GM18511 (cell line): Measurements from ENCODE around the gene TRPV2.

ENCODE experiments used
- ATAC-seq: cut with Tn5 transposase; IDR thresholded peaks from one replicate; pipeline ENCODE4 v1.9.1; 2021; ENCODE audit warnings: mild to moderate bottlenecking, moderate library complexity; ENCODE audit not compliant: unreplicated experiment

TRPV2 gene

DNA sequence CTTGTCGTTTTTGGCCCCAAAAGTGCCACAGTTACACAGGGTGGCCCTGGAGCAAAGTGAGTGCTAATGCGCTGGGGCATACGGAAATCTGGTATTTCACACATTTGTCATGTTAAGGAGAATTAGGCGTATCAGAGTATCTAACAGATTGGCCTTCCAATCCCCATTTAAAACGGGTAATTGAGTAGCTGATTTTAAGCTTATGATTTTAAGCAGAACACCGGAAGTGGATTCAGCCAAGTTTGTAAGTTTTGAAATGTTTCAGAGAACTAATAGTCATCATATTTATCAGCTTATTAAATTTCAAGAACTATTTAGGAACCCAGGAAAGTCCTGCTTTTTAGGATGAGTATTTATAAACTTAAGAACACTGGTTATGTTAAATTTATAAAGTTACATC, 57.2 kb downstream of the TRPV2 start:
- ATAC-seq, result no peak

DNA sequence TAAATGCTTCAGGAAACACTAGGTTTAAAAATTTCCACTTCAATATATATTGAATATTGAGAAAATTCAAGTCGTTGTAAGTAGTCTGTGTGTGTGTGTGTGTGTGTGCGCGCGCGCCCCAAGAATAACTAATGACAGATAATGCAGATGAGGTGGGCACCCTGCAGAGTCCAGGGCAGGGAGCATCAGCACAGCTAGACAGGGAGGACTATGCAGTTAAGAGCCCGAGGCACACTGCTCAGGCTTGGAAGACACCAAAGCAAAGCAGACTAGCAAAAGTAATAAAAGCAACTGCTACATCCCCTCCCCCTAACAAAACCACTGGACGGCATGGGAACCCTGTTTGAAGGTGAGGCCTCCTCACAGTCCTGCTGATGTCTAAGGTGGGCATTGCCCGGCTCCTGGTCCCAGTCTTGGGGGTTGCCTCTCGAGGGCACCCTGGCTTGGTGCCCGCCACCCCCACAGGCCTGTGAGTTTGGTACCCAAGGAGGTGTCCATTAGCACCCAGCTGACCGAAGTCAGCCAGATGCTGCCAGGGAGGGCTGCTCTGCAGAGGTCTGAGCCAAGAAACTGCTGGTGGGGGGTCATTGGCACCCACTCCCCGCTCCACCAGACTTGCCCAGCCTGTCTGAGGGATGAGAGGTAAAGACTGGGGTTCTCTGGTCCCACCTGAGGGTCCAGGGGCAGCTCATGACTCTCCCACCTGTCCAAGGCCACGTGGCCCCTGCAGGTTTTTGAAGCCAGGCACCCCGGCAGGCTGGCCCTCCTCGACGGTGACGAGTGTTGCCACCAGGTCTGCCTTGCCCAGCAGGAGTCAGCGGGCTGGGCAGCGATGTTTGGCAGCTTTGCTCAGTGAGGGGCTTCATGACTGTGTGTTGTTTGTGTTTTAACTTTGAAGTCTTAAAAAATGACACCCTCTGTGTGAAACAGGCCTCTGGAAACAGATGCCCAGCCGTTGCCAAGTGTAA, 58.0 kb downstream of the TRPV2 start:
- ATAC-seq, result no peak

DNA sequence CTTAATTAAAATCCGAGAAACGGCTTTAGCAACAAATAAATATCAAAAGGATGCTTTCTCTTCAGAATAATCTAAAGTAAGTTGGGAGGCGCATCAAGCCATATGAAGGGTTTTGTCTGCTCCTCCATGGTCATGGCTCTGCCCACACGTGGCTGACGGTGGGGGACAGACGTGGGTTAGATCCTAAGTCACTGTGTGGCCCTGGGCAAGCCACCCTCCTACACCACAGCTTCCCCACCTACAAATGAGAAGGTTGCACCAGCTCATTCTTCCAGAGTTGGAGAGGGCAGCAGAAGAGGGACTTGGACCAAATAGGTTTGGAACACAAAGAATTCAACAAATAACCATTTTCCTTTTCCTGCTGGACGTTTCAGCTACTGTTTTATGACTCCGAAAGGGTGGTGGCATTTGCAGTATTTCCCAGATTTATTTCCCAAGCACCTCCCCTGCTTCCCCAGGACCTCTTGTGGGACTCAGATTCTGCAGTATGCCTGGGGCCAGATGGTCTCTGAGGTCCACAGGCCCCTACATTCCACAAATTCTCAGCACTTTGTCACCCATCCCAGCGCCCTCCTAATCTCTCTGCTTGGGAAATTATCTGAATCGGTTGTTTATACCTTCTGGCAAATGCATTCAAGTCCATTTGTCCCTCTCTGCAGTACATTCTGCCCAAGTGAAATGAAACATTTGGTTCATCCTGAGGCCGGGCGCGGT, 58.8 kb downstream of the TRPV2 start:
- no peak for ATAC-seq

DNA sequence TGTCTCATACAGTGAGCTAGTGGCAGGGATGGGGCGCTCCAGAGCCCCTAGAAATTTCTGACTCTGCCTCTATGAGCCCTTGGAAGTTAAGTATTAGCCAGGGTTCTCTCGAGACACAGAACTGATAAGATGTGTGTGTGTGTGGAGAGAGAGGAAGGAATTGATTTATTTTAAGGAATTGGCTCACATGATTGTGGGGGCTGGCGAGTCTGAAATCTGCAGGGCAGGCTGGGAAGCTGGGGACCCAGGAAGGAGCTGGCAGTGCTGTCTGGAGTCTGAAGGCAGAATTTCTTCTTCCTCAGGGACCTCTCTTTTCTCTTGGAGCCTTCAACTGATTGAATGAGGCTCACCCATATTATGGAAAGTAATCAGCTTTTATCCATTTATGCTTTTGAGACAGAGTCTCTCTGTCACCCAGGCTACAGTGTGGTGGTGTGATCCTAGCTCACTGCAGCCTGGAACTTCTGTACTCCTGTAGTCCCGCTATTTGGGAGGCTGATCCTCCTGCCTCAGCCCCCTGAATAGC, 59.9 kb downstream of the TRPV2 start:
- no peak for ATAC-seq

DNA sequence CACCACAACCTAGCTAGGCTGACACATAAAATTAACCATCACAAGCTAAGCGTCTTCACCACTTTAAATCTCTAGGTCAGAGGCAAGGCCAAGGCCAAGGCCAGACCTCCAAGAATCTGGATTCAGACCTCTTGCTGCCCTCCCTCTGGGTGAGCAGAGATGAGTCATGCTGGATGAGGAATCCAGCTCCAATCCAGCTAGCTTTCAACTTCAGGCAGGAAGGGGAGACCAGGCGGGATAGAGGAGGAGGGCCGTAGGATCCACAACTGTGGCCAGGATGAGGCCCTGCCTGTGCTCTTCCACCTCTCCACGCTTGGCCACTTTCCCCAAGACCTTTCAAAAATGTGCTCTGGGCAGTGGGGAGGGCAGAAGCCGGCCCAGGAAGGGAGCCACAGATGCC, 61.9 kb downstream of the TRPV2 start:
- no peak for ATAC-seq

DNA sequence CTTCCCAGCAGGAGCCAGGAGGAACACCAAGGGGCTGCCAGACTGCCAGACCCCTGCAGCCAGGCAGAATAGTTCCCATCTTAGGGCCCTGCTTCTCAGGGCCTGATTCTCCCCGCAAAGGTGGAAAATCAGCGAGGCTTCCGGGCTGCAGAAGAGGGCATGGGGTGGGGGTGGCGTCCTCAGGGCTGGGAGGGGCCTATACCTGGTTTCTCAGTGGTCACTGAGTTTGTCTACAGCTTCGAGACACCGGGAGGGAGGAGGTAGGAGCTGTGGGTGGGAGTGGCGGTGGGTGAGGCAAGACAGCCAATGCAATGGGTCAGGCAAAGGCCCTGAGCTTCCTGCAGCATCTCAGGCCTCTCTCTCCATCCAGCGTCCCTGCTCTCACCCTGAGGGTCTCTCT, 62.3 kb downstream of the TRPV2 start:
- ATAC-seq, result no peak

DNA sequence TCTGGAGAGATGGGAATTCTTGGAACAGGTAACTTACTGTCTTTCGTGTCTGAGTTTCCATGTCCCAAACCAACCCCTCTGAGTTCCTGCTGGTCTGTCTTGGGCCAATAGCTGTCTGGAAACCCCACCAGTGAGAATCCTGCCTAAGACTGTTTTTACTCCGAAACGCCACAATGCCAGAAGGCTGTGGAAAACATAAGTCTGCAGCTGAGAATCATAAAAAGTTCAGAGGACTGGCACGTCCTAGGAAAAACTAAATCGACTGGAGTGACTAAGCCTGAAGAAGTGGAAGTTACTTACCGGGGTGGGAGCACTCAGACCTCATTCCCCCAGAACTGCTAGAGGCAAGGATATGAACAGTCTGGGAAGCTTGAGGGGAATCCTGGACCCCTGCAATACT, 63.3 kb downstream of the TRPV2 start:
- ATAC-seq, result no peak

DNA sequence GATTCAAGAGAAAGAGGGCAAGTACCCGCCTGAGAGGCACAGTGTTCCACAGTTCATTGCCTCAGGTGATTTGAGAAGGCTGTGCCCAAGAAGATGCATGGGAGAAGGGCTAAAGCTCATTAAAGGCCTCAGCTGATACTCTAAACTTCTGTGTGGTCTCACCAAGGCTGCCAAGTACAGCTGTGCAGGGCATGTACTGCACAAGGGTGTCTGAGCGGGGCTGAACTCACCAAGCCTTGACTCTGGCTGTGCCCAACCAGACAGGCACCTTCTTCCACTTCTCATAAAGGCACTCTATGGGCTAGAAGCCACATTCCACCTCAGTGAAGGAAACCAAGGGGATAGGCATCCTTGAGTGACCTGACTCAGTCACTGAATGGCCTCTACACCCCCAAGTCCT, 63.9 kb downstream of the TRPV2 start:
- ATAC-seq, result no peak

DNA sequence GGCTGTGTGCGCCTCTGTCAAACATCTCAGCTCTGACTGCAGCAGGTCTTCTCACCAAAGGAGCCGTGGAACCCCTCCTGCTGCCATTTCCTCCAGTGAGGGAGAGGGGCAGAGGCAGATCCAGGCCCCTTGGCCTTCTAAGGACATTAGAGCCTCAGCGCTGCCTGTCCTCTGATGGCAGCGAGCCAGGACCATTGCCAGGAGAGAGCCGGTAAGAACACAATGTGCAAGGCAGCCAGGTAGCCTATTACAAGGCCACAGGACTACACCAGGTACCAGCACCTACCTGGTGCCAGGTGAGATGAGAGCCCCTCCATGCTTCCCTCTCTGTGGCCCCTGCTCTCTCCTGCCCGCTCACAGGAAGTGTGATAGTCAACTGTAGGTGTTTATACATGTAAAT, 65.6 kb downstream of the TRPV2 start:
- no peak for ATAC-seq

DNA sequence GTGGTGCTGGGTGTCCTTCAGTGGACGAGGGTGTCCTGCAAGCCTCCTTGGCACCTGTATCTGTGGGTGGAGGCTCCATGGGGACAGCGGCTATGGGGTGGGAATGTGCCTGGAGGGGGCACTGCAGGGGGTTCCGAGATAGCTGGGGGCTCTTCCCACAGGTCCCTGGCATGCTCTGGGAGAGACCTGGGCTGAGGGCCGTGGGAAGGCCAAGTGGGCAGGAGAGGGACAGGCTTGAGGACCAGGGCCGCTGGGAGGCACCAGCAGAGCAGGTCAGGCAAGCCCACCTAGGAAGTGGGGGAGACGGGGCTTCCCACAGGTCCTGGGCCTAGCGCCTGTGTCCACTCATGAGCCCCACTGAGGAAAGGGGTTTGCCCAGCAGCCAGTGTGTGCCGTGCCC, 66.9 kb downstream of the TRPV2 start:
- ATAC-seq, result no peak

DNA sequence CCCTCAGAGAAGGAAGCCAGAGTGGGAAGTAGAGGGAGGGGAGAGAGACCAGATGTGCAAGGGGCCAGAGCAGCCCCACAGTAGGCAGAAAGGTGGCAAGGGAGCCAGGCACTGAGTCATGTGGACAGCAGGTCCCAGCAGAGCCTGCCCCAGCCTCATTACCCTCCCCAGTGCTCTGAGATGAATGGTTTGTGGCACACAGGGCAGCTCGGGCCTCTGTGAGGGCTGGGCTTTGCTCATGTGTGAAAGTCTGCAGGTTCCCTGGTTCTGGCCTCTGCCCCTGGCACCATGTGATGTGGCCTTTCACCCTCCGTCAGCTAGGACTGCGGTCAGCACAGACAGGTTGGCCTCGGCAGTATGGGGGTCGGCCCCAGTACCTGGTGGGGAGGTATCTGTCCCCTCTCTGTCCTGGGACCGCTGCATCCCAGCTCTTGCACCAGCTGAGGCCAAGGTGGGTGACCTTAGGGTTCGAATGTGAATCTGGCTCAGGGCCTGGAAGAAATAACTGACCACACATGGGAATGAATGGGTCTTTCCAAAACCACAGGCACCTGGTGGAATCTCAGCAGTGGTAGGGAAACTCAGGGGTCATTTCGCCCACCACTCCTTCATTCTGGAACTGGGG, 67.8 kb downstream of the TRPV2 start:
- ATAC-seq, result no peak

DNA sequence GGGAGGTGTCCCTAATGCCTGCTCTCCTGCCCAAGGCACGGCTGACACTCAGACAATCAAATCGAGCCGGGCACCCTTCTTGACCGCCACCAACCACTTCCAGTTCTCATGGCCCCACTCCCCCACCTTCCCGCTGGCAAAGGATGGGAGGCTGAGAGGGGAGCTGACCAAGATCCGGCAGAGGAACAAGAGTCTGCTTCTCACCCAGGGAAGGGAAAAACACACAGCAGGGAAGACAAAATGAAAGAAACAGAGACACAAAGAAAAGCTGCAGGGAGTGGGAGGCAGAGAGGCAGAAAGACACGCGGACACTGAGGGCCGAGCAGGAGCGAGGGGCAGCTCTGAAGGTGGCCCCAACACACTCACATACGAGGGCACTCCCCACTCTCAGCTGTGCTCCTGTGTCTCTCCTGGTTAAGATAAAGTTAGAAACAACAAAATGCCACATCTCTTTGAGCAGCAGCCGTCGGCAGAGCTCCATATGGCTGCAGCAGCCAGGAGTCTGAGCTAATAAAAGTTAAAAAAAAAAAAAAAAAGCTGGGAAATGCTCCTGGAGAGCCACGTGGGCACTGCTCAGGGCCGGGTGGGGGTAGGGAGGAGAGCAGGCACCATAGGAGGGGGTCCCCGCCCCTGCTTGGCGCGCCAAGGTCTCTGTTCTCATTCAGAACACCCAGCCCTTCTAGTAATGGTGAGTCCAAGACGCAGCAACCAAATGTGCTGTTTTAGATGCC, 69.2 kb downstream of the TRPV2 start:
- ATAC-seq, result no peak
